Gastroesophageal sphincter (tissue), 3 donors: ENCODE measurements around the gene C3orf52.

ENCODE experiments used
- CTCF ChIP-seq, 4 experiments: fragments of 200-600 bp in 2 of 4; fragments of 450-650 bp in 2 of 4; sonication (generic) in 1 of 4; IDR thresholded peaks; one replicate each; pipeline ENCODE4 v1.5.1; 2017 to 2019; ENCODE audit warnings: antibody characterized with exemption in 4 of 4, mild to moderate bottlenecking in 2 of 4, moderate library complexity in 2 of 4
- EP300 ChIP-seq: sonication (generic); formaldehyde crosslinking; IDR thresholded peaks from one replicate; pipeline ENCODE4 v1.6.1; 2017; ENCODE audit warnings: antibody characterized with exemption, mild to moderate bottlenecking
- POLR2A ChIP-seq, 2 donors: fragments of 450-650 bp; IDR thresholded peaks; one replicate each; pipeline ENCODE4 v1.6.1; 2017; ENCODE audit warnings: antibody characterized with exemption in 2 of 2, mild to moderate bottlenecking in 2 of 2, moderate library complexity in 1 of 2
- POLR2AphosphoS5 ChIP-seq: sonication (generic); formaldehyde crosslinking; IDR thresholded peaks from one replicate; pipeline ENCODE4 v1.6.1; 2017; ENCODE audit warnings: antibody characterized with exemption

GRCh38 chr3:112042842-112043280, 43.3 kb upstream of the C3orf52 start:
- TF ChIP-seq POLR2AphosphoS5 (no peak), POLR2A (IDR thresholded peaks at IDR 0.05) (no peak), CTCF (IDR thresholded peaks at IDR 0.05) (no peak), EP300 (no peak)
